Keratinocyte (primary cell): ENCODE data around the gene FOXP2. TPM values are rescaled to one million over a fixed set of nuclear protein-coding genes. Genes with fewer than 3 reads are reported as not detected.

Experiments
- DNase-seq: peaks from one replicate; pipeline ENCODE4 v3.0.0-alpha.2; 2011; ENCODE audit warnings: low read depth, missing footprints, low spot score
- FAIRE-seq: peaks from 2 replicates; lab custom pipeline; 2011; peaks lifted over from hg19 to GRCh38; lab: Jason Lieb, UNC
- H2AFZ ChIP-seq: 2 replicates; pipeline ENCODE4 v1.6.0; 2012; ENCODE audit warnings: low read length, control low read depth, inconsistent platforms; ENCODE audit not compliant: control insufficient read depth
- H3K27ac ChIP-seq: 2 replicates; pipeline ENCODE4 v1.5.1; 2011; ENCODE audit warnings: low read length; ENCODE audit not compliant: control insufficient read depth, insufficient read depth
- H3K27me3 ChIP-seq: 3 replicates; pipeline ENCODE4 v1.6.0; 2011; ENCODE audit warnings: low read length; ENCODE audit not compliant: control insufficient read depth, insufficient read depth; ENCODE audit errors: extremely low read depth
- H3K36me3 ChIP-seq, 2 experiments: 2 replicates in 1 of 2; 3 replicates in 1 of 2; pipeline ENCODE4 v1.5.1; 2011; ENCODE audit warnings: low read length in 2 of 2, mild to moderate bottlenecking in 1 of 2; ENCODE audit not compliant: control insufficient read depth in 2 of 2, insufficient read depth in 2 of 2; ENCODE audit errors: extremely low read depth in 1 of 2
- H3K4me1 ChIP-seq: 3 replicates; pipeline ENCODE4 v1.5.1; 2011; ENCODE audit warnings: low read length; ENCODE audit not compliant: control insufficient read depth, insufficient read depth; ENCODE audit errors: extremely low read depth
- H3K4me2 ChIP-seq: 3 replicates; pipeline ENCODE4 v1.6.0; 2011; ENCODE audit warnings: low read depth, low read length; ENCODE audit not compliant: control insufficient read depth, insufficient read depth; ENCODE audit errors: extremely low read depth
- H3K4me3 ChIP-seq, 3 experiments: fragments of 200-600 bp in 1 of 3; sonication (generic) in 1 of 3; 2 replicates in 2 of 3; 3 replicates in 1 of 3; pipeline ENCODE4 v1.5.1; 2011 to 2016; ENCODE audit warnings: low read length in 3 of 3, mild to moderate bottlenecking in 3 of 3, control low read depth in 2 of 3, inconsistent platforms in 1 of 3, low read depth in 1 of 3, mixed read lengths in 1 of 3, mixed run types in 1 of 3, moderate library complexity in 1 of 3; ENCODE audit not compliant: control insufficient read depth in 2 of 3, insufficient read depth in 2 of 3; ENCODE audit errors: extremely low read depth in 1 of 3
- H3K79me2 ChIP-seq: 2 replicates; pipeline ENCODE4 v1.6.0; 2012; ENCODE audit warnings: low read length; ENCODE audit not compliant: control insufficient read depth, insufficient read depth
- H3K9ac ChIP-seq: 3 replicates; pipeline ENCODE4 v1.6.0; 2011; ENCODE audit warnings: low read length; ENCODE audit not compliant: control insufficient read depth, insufficient read depth; ENCODE audit errors: extremely low read depth
- H3K9me1 ChIP-seq: 3 replicates; pipeline ENCODE4 v1.6.0; 2011; ENCODE audit warnings: low read length; ENCODE audit not compliant: control insufficient read depth, insufficient read depth; ENCODE audit errors: extremely low read depth
- H3K9me3 ChIP-seq: 2 replicates; pipeline ENCODE4 v1.5.1; 2012; ENCODE audit warnings: low read depth, low read length; ENCODE audit not compliant: control insufficient read depth
- H4K20me1 ChIP-seq: 3 replicates; pipeline ENCODE4 v1.6.0; 2011; ENCODE audit warnings: low read length; ENCODE audit not compliant: control insufficient read depth, insufficient read depth; ENCODE audit errors: extremely low read depth
- EZH2 ChIP-seq: IDR thresholded peaks from one replicate; pipeline ENCODE4 v1.6.1; 2012; ENCODE audit warnings: inconsistent platforms, mild to moderate bottlenecking, low read length, moderate library complexity
- dilution Hi-C: fragments of 300-500 bp; cut with MboI; formaldehyde crosslinking; loops from one replicate; pipeline ENCODE4 v1.7.0; 2020; ENCODE audit warnings: low sequenced_read_pairs; ENCODE audit not compliant: extremely low pct_ligation_motif_present
- polyA plus RNA-seq, 5 experiments: library from polyadenylated mRNA; depleted of rRNA in 3 of 5; stranded (reverse) in 3 of 5; stranded (forward) in 1 of 5; unstranded in 1 of 5; fragments of >200 nt; gene quantifications; 1 replicate in 1 of 5; 2 replicates in 3 of 5; 3 replicates in 1 of 5; pipeline versions ENCODE4 v1.2.1 to v1.2.3, GENCODE V29; 2011 to 2012; ENCODE audit warnings: missing spikeins in 2 of 5, low read depth in 1 of 5, low replicate concordance in 1 of 5
- TF ChIP-seq, protein P1 (sequence below), 3 experiments: IDR thresholded peaks in 1 of 3; conservative IDR thresholded peaks in 1 of 3; optimal IDR thresholded peaks in 1 of 3; 2 replicates in 2 of 3; 3 replicates in 1 of 3; pipeline versions ENCODE3 to v1.5.1; 2011; ENCODE audit warnings: low read length in 3 of 3, mild to moderate bottlenecking in 3 of 3, moderate library complexity in 2 of 3, control low read depth in 1 of 3, inconsistent platforms in 1 of 3; ENCODE audit not compliant: insufficient read depth in 2 of 3; ENCODE audit errors: extremely low read depth in 1 of 3

FOXP2 gene
- polyA plus RNA-seq, 1 donor (not counting 4 experiments of a cell fraction or from before 2014, with no cell fraction given) = 0.98 TPM

GRCh38 chr7:114548081-114548980 is 133.7 kb downstream of the FOXP2 start:
- H2AFZ ChIP-seq = no peak overlapping the region
- FAIRE-seq = no peak
- DNase-seq = no peak
- no peaks in the 10 kb centered on the region for H3K9me3 ChIP-seq
- no peak overlapping the region for H3K9ac ChIP-seq
- H4K20me1 ChIP-seq = no peaks in the 10 kb centered on the region
- H3K4me1 ChIP-seq = no peaks in the 10 kb centered on the region
- no peaks in the 10 kb centered on the region for H3K27me3 ChIP-seq
- no peaks in the 10 kb centered on the region for H3K9me1 ChIP-seq
- no peak overlapping the region for H3K4me3 ChIP-seq
- dilution Hi-C loops = no loop called here
- H3K4me2 ChIP-seq = no peak overlapping the region
- H3K36me3 ChIP-seq = no peaks in the 10 kb centered on the region
- TF ChIP-seq, protein P1, sequence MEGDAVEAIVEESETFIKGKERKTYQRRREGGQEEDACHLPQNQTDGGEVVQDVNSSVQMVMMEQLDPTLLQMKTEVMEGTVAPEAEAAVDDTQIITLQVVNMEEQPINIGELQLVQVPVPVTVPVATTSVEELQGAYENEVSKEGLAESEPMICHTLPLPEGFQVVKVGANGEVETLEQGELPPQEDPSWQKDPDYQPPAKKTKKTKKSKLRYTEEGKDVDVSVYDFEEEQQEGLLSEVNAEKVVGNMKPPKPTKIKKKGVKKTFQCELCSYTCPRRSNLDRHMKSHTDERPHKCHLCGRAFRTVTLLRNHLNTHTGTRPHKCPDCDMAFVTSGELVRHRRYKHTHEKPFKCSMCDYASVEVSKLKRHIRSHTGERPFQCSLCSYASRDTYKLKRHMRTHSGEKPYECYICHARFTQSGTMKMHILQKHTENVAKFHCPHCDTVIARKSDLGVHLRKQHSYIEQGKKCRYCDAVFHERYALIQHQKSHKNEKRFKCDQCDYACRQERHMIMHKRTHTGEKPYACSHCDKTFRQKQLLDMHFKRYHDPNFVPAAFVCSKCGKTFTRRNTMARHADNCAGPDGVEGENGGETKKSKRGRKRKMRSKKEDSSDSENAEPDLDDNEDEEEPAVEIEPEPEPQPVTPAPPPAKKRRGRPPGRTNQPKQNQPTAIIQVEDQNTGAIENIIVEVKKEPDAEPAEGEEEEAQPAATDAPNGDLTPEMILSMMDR (optimal IDR thresholded peaks at IDR 0.05 in 1 of 3, IDR thresholded peaks at IDR 0.05 in 1 of 3, conservative IDR thresholded peaks at IDR 0.05 in 1 of 3; ENCODE audit: extremely low read depth in 1 of 3, insufficient read depth in 2 of 3, low read length in 3 of 3) = no peak
- no peak for TF ChIP-seq EZH2
- H3K27ac ChIP-seq = no peak overlapping the region
- no peaks in the 10 kb centered on the region for H3K79me2 ChIP-seq

DNA sequence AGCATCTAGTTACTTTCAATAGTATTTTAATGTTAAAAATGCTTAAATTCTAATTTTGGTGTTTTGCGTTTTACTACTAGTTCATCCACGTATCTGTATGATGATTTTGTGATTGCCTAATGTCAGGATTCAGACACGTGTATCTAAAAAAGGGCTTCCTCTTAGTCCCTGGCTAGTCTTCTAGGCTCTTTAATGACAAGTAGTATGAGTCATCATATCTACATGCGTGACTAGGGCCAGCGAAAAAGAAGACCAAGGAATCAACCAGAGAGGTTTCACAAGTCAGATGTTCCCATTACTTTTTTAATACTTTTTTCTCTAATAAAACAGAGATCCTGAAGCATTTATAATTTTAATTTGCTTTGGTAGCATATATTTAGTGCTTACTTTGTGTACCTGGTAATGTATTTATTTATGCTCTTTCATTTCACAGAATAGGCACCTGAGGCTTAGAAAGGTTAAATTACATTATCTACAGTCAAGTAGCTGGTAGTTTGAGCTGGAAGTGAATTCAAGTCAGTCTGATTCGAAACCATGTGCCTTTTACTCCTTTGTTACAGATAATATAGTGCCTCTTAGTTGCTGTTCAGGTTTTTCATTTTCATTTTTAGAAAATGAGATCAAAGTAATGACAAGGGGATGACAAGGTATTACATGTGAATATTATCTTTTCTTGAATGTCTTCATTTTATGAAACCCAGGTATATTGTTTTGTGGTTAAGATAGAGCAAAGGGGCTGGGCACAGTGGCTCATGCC is 140.3 kb downstream of the FOXP2 start:
- no peak for TF ChIP-seq EZH2
- TF ChIP-seq, protein P1 (optimal IDR thresholded peaks at IDR 0.05 in 1 of 3, IDR thresholded peaks at IDR 0.05 in 1 of 3, conservative IDR thresholded peaks at IDR 0.05 in 1 of 3; ENCODE audit: extremely low read depth in 1 of 3, insufficient read depth in 2 of 3, low read length in 3 of 3) = no peak
- Histone ChIP-seq H3K4me1 (peaks cover 4% of the 10 kb centered on the region), H3K27ac (no peak overlapping the region), H2AFZ (no peak overlapping the region), H3K79me2 (no peaks in the 10 kb centered on the region), H3K9ac (no peak overlapping the region), H3K4me3 (no peak overlapping the region), H3K36me3 (no peaks in the 10 kb centered on the region), H3K4me2 (no peak overlapping the region), H3K9me1 (no peaks in the 10 kb centered on the region), H3K27me3 (no peaks in the 10 kb centered on the region), H4K20me1 (no peaks in the 10 kb centered on the region), H3K9me3 (no peaks in the 10 kb centered on the region)
- FAIRE-seq = no peak
- dilution Hi-C loops = no loop called here
- DNase-seq = peak; percentile 7
